Testis (tissue), 2 donors: Measurements from ENCODE around the gene STARD3NL.

ENCODE experiments used
- CTCF ChIP-seq, 3 experiments: fragments of 450-650 bp in 2 of 3; fragments of 200-600 bp in 1 of 3; sonication (generic) in 1 of 3; IDR thresholded peaks; one replicate each; pipeline ENCODE4 v1.5.1; 2016 to 2019; ENCODE audit warnings: antibody characterized with exemption in 3 of 3, mild to moderate bottlenecking in 2 of 3, moderate library complexity in 1 of 3
- POLR2A ChIP-seq: fragments of 450-650 bp; IDR thresholded peaks from one replicate; pipeline ENCODE4 v1.6.1; 2017; ENCODE audit warnings: antibody characterized with exemption, mild to moderate bottlenecking, moderate library complexity

GRCh38 chr7:38142736-38143135, 35.3 kb upstream of the STARD3NL start:
- no peak for TF ChIP-seq POLR2A
- TF ChIP-seq CTCF (IDR thresholded peaks at IDR 0.05), result no peak
